Measurements from ENCODE around the gene TRPV4.
"Not testable (repeated sequence)": the region's sequence is repeated elsewhere in the genome, so short reads cannot be mapped to it uniquely, and the experiment has no call there.

The TRPV4 gene

GRCh38 chr12:109873653-109874052 lies 40.5 kb upstream of the TRPV4 start:
- H3K27ac ChIP-seq (ENCODE audit: low read length), result no peak overlapping the region
- peaks cover 0 to 7% of the 10 kb centered on the region in 2 donors for H3K36me3 ChIP-seq (ENCODE audit: control insufficient read depth in 1 of 2, insufficient read depth in 2 of 2, low read length in 2 of 2)
- no peak overlapping the region for H3K4me3 ChIP-seq (ENCODE audit: low read depth in 1 of 2, low read length in 2 of 2)
- H3K9me3 ChIP-seq (ENCODE audit: control insufficient read depth in 1 of 2, low read length in 2 of 2), result no peaks in the 10 kb centered on the region
- peaks cover 1 to 14% of the 10 kb centered on the region in 2 donors for H3K4me1 ChIP-seq (ENCODE audit: control insufficient read depth in 1 of 2, insufficient read depth in 2 of 2, low read length in 2 of 2)
- no peaks in the 10 kb centered on the region for H3K27me3 ChIP-seq (ENCODE audit: low read depth, low read length)

DNA sequence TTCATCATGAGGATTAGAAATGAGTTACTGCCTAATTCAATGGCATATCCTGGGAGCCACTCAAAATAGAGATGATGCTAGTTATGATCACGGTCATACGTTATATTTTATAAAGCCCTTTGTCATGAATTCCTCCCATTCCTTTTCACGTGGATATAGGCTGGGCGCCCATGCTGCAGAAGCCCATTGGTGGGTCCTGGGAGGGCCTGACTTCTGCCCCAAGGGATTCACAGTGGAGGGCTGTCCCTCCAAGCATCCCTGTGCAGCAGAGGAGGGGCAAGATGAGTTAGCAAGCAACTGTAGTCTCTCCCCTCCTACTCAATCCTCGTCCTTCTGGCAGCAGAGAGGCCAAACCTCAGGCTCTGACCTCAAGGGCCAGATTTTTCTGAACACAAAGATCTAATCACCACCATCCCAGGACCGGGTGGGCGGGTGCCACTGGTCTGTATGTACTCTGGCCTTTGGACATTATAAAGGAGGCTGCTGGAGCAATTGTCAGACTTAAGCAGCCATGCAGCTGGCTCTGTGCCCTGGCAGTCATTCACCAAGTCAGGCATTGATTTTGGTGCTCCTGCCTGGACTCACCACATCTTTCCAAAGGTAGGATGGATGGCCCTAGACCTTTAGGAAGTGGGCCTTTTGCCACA lies 38.6 kb upstream of the TRPV4 start:
- Histone ChIP-seq H3K36me3 (ENCODE audit: control insufficient read depth in 1 of 2, insufficient read depth in 2 of 2, low read length in 2 of 2) (peaks cover 0 to 7% of the 10 kb centered on the region in 2 donors), H3K4me3 (ENCODE audit: low read depth in 1 of 2, low read length in 2 of 2) (no peak overlapping the region), H3K27ac (ENCODE audit: low read length) (no peak overlapping the region), H3K4me1 (ENCODE audit: control insufficient read depth in 1 of 2, insufficient read depth in 2 of 2, low read length in 2 of 2) (no peaks in the 10 kb centered on the region), H3K9me3 (ENCODE audit: control insufficient read depth in 1 of 2, low read length in 2 of 2) (no peaks in the 10 kb centered on the region), H3K27me3 (ENCODE audit: low read depth, low read length) (no peaks in the 10 kb centered on the region)

GRCh38 chr12:109870648-109871047 lies 37.5 kb upstream of the TRPV4 start:
- H3K4me3 ChIP-seq (ENCODE audit: low read depth in 1 of 2, low read length in 2 of 2), result no peak overlapping the region
- no peaks in the 10 kb centered on the region for H3K27me3 ChIP-seq (ENCODE audit: low read depth, low read length)
- H3K9me3 ChIP-seq (ENCODE audit: control insufficient read depth in 1 of 2, low read length in 2 of 2), result no peaks in the 10 kb centered on the region
- H3K36me3 ChIP-seq (ENCODE audit: control insufficient read depth in 1 of 2, insufficient read depth in 2 of 2, low read length in 2 of 2), result peaks cover 0 to 7% of the 10 kb centered on the region in 2 donors
- no peaks in the 10 kb centered on the region for H3K4me1 ChIP-seq (ENCODE audit: control insufficient read depth in 1 of 2, insufficient read depth in 2 of 2, low read length in 2 of 2)
- no peak overlapping the region for H3K27ac ChIP-seq (ENCODE audit: low read length)

DNA sequence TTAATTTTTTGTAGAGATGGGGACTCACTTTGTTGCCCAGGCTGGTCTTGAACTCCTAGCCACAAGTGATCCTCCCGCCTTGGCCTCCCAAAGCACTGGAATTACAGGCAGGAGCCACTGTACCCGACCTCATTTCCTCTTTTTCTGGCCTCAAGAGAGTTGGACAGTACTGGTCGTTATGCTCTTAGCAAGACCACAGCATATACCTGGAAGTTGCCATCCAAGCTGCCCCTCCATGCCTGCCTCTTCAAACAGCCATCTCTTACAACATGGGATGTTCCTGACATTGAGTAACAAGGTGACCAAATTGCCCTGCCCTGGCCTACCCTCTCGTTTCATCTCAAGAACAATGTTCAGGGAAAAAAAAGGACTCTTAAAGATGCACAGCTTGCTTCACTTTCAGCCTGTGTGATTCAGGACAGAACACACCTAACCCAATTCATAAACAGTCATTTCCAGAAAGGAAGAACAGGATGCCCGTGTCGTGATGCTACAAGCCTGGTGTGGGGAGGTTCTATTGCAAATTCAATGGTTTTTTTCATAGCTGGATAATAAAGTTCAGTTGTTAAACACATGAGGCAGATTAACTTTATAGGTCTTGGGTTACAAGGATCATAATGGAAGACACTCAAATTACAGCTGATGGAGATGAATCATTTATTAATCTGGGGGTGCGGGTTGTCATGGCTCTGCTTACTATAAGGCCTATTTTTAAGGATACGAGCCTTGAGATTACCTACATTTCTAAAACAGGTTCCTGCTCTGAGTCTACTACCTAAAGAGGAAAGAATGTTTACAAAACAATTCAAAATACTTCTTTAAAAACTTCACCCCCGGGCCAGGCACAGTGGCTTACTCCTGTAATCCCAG lies 35.2 kb upstream of the TRPV4 start:
- H3K27ac ChIP-seq (ENCODE audit: low read length), result no peak overlapping the region
- H3K36me3 ChIP-seq (ENCODE audit: control insufficient read depth in 1 of 2, insufficient read depth in 2 of 2, low read length in 2 of 2), result peaks cover 0 to 7% of the 10 kb centered on the region in 2 donors
- H3K9me3 ChIP-seq (ENCODE audit: control insufficient read depth in 1 of 2, low read length in 2 of 2), result no peaks in the 10 kb centered on the region
- no peaks in the 10 kb centered on the region for H3K27me3 ChIP-seq (ENCODE audit: low read depth, low read length)
- no peaks in the 10 kb centered on the region for H3K4me1 ChIP-seq (ENCODE audit: control insufficient read depth in 1 of 2, insufficient read depth in 2 of 2, low read length in 2 of 2)
- H3K4me3 ChIP-seq (ENCODE audit: low read depth in 1 of 2, low read length in 2 of 2), result no peak overlapping the region

DNA sequence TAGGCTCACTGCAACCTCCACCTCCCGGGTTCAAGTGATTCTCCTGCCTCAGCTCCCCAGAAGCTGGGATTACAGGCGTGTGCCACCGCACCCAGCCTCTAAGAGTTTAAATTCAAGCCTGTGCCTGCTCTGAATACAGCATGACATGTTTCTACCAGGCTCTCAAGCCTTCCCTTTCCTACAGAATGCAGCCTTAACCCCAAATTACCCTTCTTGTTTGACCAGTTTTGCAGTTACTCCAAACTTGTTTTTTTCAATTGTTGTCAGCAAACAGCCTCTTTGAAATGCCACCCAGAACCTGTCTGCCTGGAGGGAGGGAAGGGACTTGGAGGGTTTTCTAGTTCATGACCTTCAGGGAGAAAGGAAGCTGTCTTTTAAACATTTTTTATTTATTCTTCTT lies 31.7 kb upstream of the TRPV4 start:
- Histone ChIP-seq H3K4me1 (ENCODE audit: control insufficient read depth in 1 of 2, insufficient read depth in 2 of 2, low read length in 2 of 2) (no peaks in the 10 kb centered on the region), H3K27ac (ENCODE audit: low read length) (no peak overlapping the region), H3K36me3 (ENCODE audit: control insufficient read depth in 1 of 2, insufficient read depth in 2 of 2, low read length in 2 of 2) (peaks cover 6 to 11% of the 10 kb centered on the region in 2 donors), H3K4me3 (ENCODE audit: low read depth in 1 of 2, low read length in 2 of 2) (no peak overlapping the region), H3K27me3 (ENCODE audit: low read depth, low read length) (no peaks in the 10 kb centered on the region), H3K9me3 (ENCODE audit: control insufficient read depth in 1 of 2, low read length in 2 of 2) (no peaks in the 10 kb centered on the region)

GRCh38 chr12:109863847-109864712 lies 30.9 kb upstream of the TRPV4 start:
- Histone ChIP-seq H3K27ac (ENCODE audit: low read length) (no peak overlapping the region), H3K4me1 (ENCODE audit: control insufficient read depth in 1 of 2, insufficient read depth in 2 of 2, low read length in 2 of 2) (no peaks in the 10 kb centered on the region), H3K36me3 (ENCODE audit: control insufficient read depth in 1 of 2, insufficient read depth in 2 of 2, low read length in 2 of 2) (peaks cover 6 to 11% of the 10 kb centered on the region in 2 donors)

GRCh38 chr12:109862491-109862890 lies 29.3 kb upstream of the TRPV4 start:
- H3K4me1 ChIP-seq (ENCODE audit: control insufficient read depth in 1 of 2, insufficient read depth in 2 of 2, low read length in 2 of 2); H3K27me3 ChIP-seq (ENCODE audit: low read depth, low read length); H3K9me3 ChIP-seq (ENCODE audit: control insufficient read depth in 1 of 2, low read length in 2 of 2); H3K27ac ChIP-seq (ENCODE audit: low read length); H3K4me3 ChIP-seq (ENCODE audit: low read depth in 1 of 2, low read length in 2 of 2): not testable (repeated sequence)
- peaks cover 10 to 21% of the 10 kb centered on the region in 2 donors for H3K36me3 ChIP-seq (ENCODE audit: control insufficient read depth in 1 of 2, insufficient read depth in 2 of 2, low read length in 2 of 2)

More at GRCh38 chr12:109863847-109864712, 30.9 kb upstream of the TRPV4 start:
- H3K27me3 ChIP-seq (ENCODE audit: low read depth, low read length), result no peaks in the 10 kb centered on the region
- H3K9me3 ChIP-seq (ENCODE audit: control insufficient read depth in 1 of 2, low read length in 2 of 2), result no peaks in the 10 kb centered on the region
- no peak overlapping the region for H3K4me3 ChIP-seq (ENCODE audit: low read depth in 1 of 2, low read length in 2 of 2)

GRCh38 chr12:109861689-109862314 lies 28.6 kb upstream of the TRPV4 start:
- H3K4me1 ChIP-seq (ENCODE audit: control insufficient read depth in 1 of 2, insufficient read depth in 2 of 2, low read length in 2 of 2), result no peaks in the 10 kb centered on the region
- H3K36me3 ChIP-seq (ENCODE audit: control insufficient read depth in 1 of 2, insufficient read depth in 2 of 2, low read length in 2 of 2), result peaks cover 16 to 28% of the 10 kb centered on the region in 2 donors
- no peaks in the 10 kb centered on the region for H3K27me3 ChIP-seq (ENCODE audit: low read depth, low read length)
- no peaks in the 10 kb centered on the region for H3K9me3 ChIP-seq (ENCODE audit: control insufficient read depth in 1 of 2, low read length in 2 of 2)
- H3K27ac ChIP-seq (ENCODE audit: low read length), result no peak overlapping the region
- H3K4me3 ChIP-seq (ENCODE audit: low read depth in 1 of 2, low read length in 2 of 2), result no peak overlapping the region

- H3K36me3 ChIP-seq (ENCODE audit: control insufficient read depth in 1 of 2, insufficient read depth in 2 of 2, low read length in 2 of 2), result peaks cover 21 to 36% of the 10 kb centered on the region in 2 donors
- H3K27ac ChIP-seq (ENCODE audit: low read length), result no peak overlapping the region
- H3K4me3 ChIP-seq (ENCODE audit: low read depth in 1 of 2, low read length in 2 of 2), result no peak overlapping the region
- no peaks in the 10 kb centered on the region for H3K27me3 ChIP-seq (ENCODE audit: low read depth, low read length)
- H3K4me1 ChIP-seq (ENCODE audit: control insufficient read depth in 1 of 2, insufficient read depth in 2 of 2, low read length in 2 of 2), result no peaks in the 10 kb centered on the region
- H3K9me3 ChIP-seq (ENCODE audit: control insufficient read depth in 1 of 2, low read length in 2 of 2), result no peaks in the 10 kb centered on the region
Observed at GRCh38 chr12:109860977-109861376, 27.8 kb upstream of the TRPV4 start.

- H3K27me3 ChIP-seq (ENCODE audit: low read depth, low read length), result no peaks in the 10 kb centered on the region
- no peaks in the 10 kb centered on the region for H3K4me1 ChIP-seq (ENCODE audit: control insufficient read depth in 1 of 2, insufficient read depth in 2 of 2, low read length in 2 of 2)
- H3K36me3 ChIP-seq (ENCODE audit: control insufficient read depth in 1 of 2, insufficient read depth in 2 of 2, low read length in 2 of 2), result peaks cover 39 to 54% of the 10 kb centered on the region in 2 donors
- no peaks in the 10 kb centered on the region for H3K9me3 ChIP-seq (ENCODE audit: control insufficient read depth in 1 of 2, low read length in 2 of 2)
- no peak overlapping the region for H3K27ac ChIP-seq (ENCODE audit: low read length)
- no peak overlapping the region for H3K4me3 ChIP-seq (ENCODE audit: low read depth in 1 of 2, low read length in 2 of 2)
Observed at GRCh38 chr12:109858764-109859163, 25.6 kb upstream of the TRPV4 start.
